ENCODE measurements around the gene COX19. TPM values are rescaled to one million over a fixed set of nuclear protein-coding genes. Genes with fewer than 3 reads are reported as not detected.

The COX19 gene
- total and polyA plus RNA-seq, 2 of the 13 experiments (the other 11 are each of a cell fraction or from before 2014, with no cell fraction given): 11.5 to 21.7 TPM

- TF ChIP-seq SIX1 (CRISPR knock-in tag; IDR thresholded peaks at IDR 0.05; ENCODE audit: borderline replicate concordance): peak; percentile 32; the same call in 1 of the 2 replicates
- peak; percentile 61; the same call in 1 of the 2 replicates for TF ChIP-seq MIER3 (CRISPR knock-in tag; IDR thresholded peaks at IDR 0.05; ENCODE audit: borderline replicate concordance)
- TF ChIP-seq ZNF251 (CRISPR knock-in tag; IDR thresholded peaks at IDR 0.05): 0 out of 2 replicates have a peak, but pooled peaks have one; percentile 29
- peak; percentile 91 for TF ChIP-seq MAX (IDR thresholded peaks at IDR 0.05)
- TF ChIP-seq MEF2D (CRISPR knock-in tag; IDR thresholded peaks at IDR 0.05): peak; percentile 81; the same call in 1 of the 2 replicates
- TF ChIP-seq ZNF784 (CRISPR knock-in tag; IDR thresholded peaks at IDR 0.05; ENCODE audit: borderline replicate concordance): peak; percentile 95
- TF ChIP-seq ZNF530 (CRISPR knock-in tag; IDR thresholded peaks at IDR 0.05; ENCODE audit: low read depth): no peak
- peak; percentile 81; the same call in 1 of the 2 replicates for TF ChIP-seq MZF1 (CRISPR knock-in tag; IDR thresholded peaks at IDR 0.05; ENCODE audit: borderline replicate concordance)
- TF ChIP-seq CREM (IDR thresholded peaks at IDR 0.05): no peak
- TF ChIP-seq CREM (CRISPR knock-in tag; IDR thresholded peaks at IDR 0.05): no peak; the same call in 1 of the 2 replicates
- peak; percentile 66 for TF ChIP-seq RXRB (CRISPR knock-in tag; IDR thresholded peaks at IDR 0.05; ENCODE audit: borderline replicate concordance)
- peak; percentile 65 for TF ChIP-seq ZBTB38 (CRISPR knock-in tag; IDR thresholded peaks at IDR 0.05)
- peak; percentile 94 for TF ChIP-seq ARNT2 (CRISPR knock-in tag; IDR thresholded peaks at IDR 0.05; ENCODE audit: low read depth)
- no peak; the same call in 1 of the 2 replicates for TF ChIP-seq ZNF652 (CRISPR knock-in tag; IDR thresholded peaks at IDR 0.05; ENCODE audit: borderline replicate concordance, low read depth)
- peak; percentile 46; the same call in 1 of the 2 replicates for TF ChIP-seq LBX2 (CRISPR knock-in tag; IDR thresholded peaks at IDR 0.05; ENCODE audit: borderline replicate concordance)
- 0 out of 2 replicates have a peak, but pooled peaks have one; percentile 56 for TF ChIP-seq ZBTB14 (CRISPR knock-in tag; IDR thresholded peaks at IDR 0.05)
- TF ChIP-seq ZNF607 (CRISPR knock-in tag; IDR thresholded peaks at IDR 0.05; ENCODE audit: borderline replicate concordance): peak; percentile 94
- peak; percentile 54; the same call in 1 of the 2 replicates for TF ChIP-seq THRA (CRISPR knock-in tag; IDR thresholded peaks at IDR 0.05; ENCODE audit: borderline replicate concordance)
- TF ChIP-seq PPARG (CRISPR knock-in tag; conservative IDR thresholded peaks at IDR 0.05): 0 out of 2 replicates have a peak, but pooled peaks have one; percentile 33
- TF ChIP-seq RFX1 (IDR thresholded peaks at IDR 0.05): no peak
- TF ChIP-seq ZBTB46 (CRISPR knock-in tag; IDR thresholded peaks at IDR 0.05; ENCODE audit: borderline replicate concordance): 0 out of 2 replicates have a peak, but pooled peaks have one; percentile 45
- TF ChIP-seq HES4 (CRISPR knock-in tag; IDR thresholded peaks at IDR 0.05; ENCODE audit: borderline replicate concordance): peak; percentile 93
These were observed 17.7 kb downstream of the COX19 start (continued) for GRCh38 chr7:957418-958220.
